Colonic mucosa (tissue), 4 donors: ENCODE data around the gene RABEP1. TPM values are rescaled to one million over a fixed set of nuclear protein-coding genes. Genes with fewer than 3 reads are reported as not detected.
"Not testable (repeated sequence)": the region's sequence is repeated elsewhere in the genome, so short reads cannot be mapped to it uniquely, and the experiment has no call there.

Experiments
- DNase-seq: peaks from one replicate; pipeline ENCODE4 v3.0.0-alpha.2; 2020
- H3K27ac ChIP-seq: fragments of 200-600 bp; one replicate; pipeline ENCODE4 v1.8.0; 2021
- H3K27me3 ChIP-seq: fragments of 200-600 bp; one replicate; pipeline ENCODE4 v1.8.0; 2021
- H3K36me3 ChIP-seq: fragments of 200-600 bp; one replicate; pipeline ENCODE4 v1.8.0; 2021
- H3K4me1 ChIP-seq: fragments of 200-600 bp; one replicate; pipeline ENCODE4 v1.8.0; 2021; ENCODE audit warnings: mild to moderate bottlenecking
- H3K4me3 ChIP-seq: fragments of 200-600 bp; one replicate; pipeline ENCODE4 v1.8.0; 2021
- H3K9ac ChIP-seq, 2 donors: one replicate each; pipeline ENCODE4 v1.7.0; 2013; ENCODE audit warnings: control low read depth in 2 of 2, low read depth in 2 of 2, low read length in 2 of 2
- H3K9me3 ChIP-seq: fragments of 200-600 bp; one replicate; pipeline ENCODE4 v1.8.0; 2021
- CTCF ChIP-seq: fragments of 200-600 bp; IDR thresholded peaks from one replicate; pipeline ENCODE4 v1.8.0; 2022; ENCODE audit warnings: antibody characterized with exemption, mild to moderate bottlenecking
- intact Hi-C: fragments of 100-400 bp; cut with DNase I; formaldehyde crosslinking; loops from one replicate; pipeline ENCODE4 v1.14.1; 2022
- total RNA-seq, 2 donors: library from RNA; stranded (reverse); fragmentation: NEBNext Ultra II Directional in 1 of 2; extraction: Animal tissue kit (Norgen Biotek cat#: 25700) in 1 of 2; gene quantifications; one replicate each; pipeline ENCODE4 v1.2.1, GENCODE V29; 2021
- donor health status: healthy.
- donor health status: DM: no; HTN: no; CAD: no.
- donor health status: DM: no; HTN: no; CAD: no.

The RABEP1 gene
- total RNA-seq, 2 donors from 2014 or later = 22.6 to 23.2 TPM

- intact Hi-C loops = no loop called here
- no peak for DNase-seq
These were observed 43.8 kb upstream of the RABEP1 start for GRCh38 chr17:5238333-5238732.

DNA sequence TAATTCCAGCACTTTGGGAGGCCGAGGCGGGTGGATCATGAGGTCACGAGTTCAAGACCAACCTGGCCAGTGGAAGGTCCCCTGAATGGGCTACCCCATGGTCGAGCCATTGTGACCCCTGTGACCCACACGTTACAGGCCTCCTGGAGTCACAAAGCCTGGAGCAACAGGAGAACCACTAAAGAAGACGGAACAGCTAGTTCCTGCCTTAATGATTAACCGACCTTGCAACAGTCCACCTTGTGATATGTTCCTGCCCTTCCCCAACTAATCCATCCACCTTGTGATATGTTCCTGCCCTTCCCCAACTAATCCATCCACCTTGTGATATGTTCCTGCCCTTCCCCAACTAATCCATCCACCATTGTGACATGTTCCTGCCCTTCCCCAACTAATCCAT, 42.3 kb upstream of the RABEP1 start:
- intact Hi-C loops = loop anchor here (10.0 kb wide), 1 partner anchor 65 kb away; no protein-coding TSS in a partner anchor
- H3K4me3 ChIP-seq, H3K9me3 ChIP-seq, H3K27ac ChIP-seq, H3K4me1 ChIP-seq, H3K27me3 ChIP-seq, DNase-seq, H3K9ac ChIP-seq, H3K36me3 ChIP-seq: not testable (repeated sequence)

More at GRCh38 chr17:5238333-5238732, 43.8 kb upstream of the RABEP1 start:
- Histone ChIP-seq H3K4me3 (no peak overlapping the region), H3K27me3 (no peaks in the 10 kb centered on the region), H3K9ac (no peak overlapping the region), H3K27ac (no peak overlapping the region), H3K9me3 (no peaks in the 10 kb centered on the region), H3K4me1 (no peaks in the 10 kb centered on the region), H3K36me3 (no peaks in the 10 kb centered on the region)
- TF ChIP-seq CTCF = no peak

DNA sequence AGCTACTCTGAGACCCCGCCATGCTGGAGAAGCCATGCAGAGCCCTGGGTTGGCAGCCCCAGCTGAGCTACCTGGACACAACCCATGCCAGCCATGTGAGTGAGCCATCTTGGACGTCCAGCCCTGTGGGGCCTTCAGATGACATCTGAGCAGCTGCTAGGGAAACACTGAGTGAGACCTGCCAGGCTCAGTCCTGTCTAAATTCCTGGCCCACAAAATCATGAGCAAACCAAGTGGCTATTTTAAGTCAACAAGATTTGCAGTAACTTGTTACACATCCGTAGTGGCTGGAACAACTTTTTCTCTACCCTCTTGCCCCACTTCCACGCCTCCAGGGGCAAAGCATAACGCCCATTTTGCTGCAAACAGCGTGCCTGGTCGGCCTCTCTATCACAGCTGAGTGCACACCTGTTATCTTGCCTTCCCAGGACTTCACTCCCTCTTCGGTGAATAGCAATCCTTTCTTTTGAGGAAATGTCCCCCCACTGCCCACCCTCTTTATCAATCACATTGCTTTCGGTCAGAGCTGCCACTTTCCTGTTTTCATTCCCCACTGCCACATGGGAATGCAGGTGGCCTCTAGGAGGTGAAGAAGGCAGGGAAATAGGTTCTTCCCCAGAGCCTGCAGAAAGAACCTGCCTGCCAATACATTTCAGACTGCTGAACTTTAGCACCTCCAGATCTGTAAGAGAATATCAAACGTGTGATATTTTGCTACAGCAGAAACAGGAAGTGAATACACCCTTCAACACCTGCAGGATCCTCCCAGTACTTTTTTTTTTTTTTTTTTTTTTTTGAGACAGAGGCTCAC, 40.0 kb upstream of the RABEP1 start:
- peak overlapping the region; percentile 35 to 51 for H3K9ac ChIP-seq
- no peaks in the 10 kb centered on the region for H3K36me3 ChIP-seq
- TF ChIP-seq CTCF = no peak
- intact Hi-C loops = loop anchor here (10.0 kb wide), 1 partner anchor 63 kb away; no protein-coding TSS in a partner anchor
- H3K4me1 ChIP-seq = no peaks in the 10 kb centered on the region
- H3K4me3 ChIP-seq = no peak overlapping the region
- peak; percentile 52 for DNase-seq
- no peaks in the 10 kb centered on the region for H3K27me3 ChIP-seq
- H3K9me3 ChIP-seq = no peaks in the 10 kb centered on the region
- H3K27ac ChIP-seq = peak overlapping the region; percentile 65

GRCh38 chr17:5247621-5248020, 34.5 kb upstream of the RABEP1 start:
- H3K4me3 ChIP-seq = no peak overlapping the region

DNA sequence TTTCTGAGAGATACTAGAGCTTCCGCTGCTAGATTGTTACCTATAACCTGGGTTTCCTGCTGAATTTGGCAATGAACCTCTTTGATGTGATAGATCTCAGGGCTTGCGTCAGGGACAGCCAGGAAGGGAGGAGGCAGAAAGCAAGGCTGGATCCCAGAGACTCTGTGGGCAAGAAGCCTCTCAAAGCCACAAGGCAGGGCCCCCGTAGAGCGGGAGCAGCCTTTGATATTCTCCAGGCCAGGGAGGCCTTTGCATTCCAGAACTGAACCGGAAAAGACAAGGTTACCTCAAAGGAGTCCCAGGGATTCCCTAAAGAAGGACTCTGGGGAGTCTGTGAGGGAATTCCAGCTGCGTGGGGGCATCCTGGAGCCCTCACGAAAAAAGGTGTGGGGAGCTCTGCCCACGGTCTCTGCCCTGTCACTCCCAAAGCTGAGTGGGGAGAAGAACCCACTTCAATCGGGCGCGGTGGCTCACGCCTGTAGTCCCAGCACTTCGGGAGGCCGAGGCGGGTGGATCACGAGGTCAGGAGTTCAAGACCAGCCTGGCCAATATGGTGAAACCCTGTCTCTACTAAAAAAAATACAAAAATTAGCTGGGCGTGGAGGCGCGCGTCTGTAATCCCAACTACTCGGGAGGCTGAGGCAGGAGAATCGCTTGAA, 33.1 kb upstream of the RABEP1 start:
- Histone ChIP-seq H3K4me1 (no peaks in the 10 kb centered on the region), H3K4me3 (no peak overlapping the region), H3K27ac (no peak overlapping the region), H3K27me3 (no peaks in the 10 kb centered on the region), H3K36me3 (no peaks in the 10 kb centered on the region), H3K9ac (no peak overlapping the region), H3K9me3 (no peaks in the 10 kb centered on the region)
- no peak for TF ChIP-seq CTCF
- no peak for DNase-seq
- intact Hi-C loops = loop anchor here (10.0 kb wide), 1 partner anchor 56 kb away; no protein-coding TSS in a partner anchor

More at GRCh38 chr17:5247621-5248020, 34.5 kb upstream of the RABEP1 start:
- TF ChIP-seq CTCF = no peak
- no peak overlapping the region for H3K9ac ChIP-seq
- H3K27ac ChIP-seq = no peak overlapping the region
- no peaks in the 10 kb centered on the region for H3K27me3 ChIP-seq
- intact Hi-C loops = loop anchor here (10.0 kb wide), 1 partner anchor 57 kb away; no protein-coding TSS in a partner anchor
- no peak for DNase-seq
- no peaks in the 10 kb centered on the region for H3K9me3 ChIP-seq
- H3K36me3 ChIP-seq = no peaks in the 10 kb centered on the region
- no peaks in the 10 kb centered on the region for H3K4me1 ChIP-seq
